HCT116 (cell line): ENCODE data around the gene CRB3. TPM values are rescaled to one million over a fixed set of nuclear protein-coding genes. Genes with fewer than 3 reads are reported as not detected.

ENCODE experiments used
- ATAC-seq: fragments of 200-7000 bp; cut with Tn5 transposase; 2 replicates; pipeline ENCODE4 v1.9.1; 2020; ENCODE audit warnings: mild to moderate bottlenecking, moderate library complexity
- BruUV-seq: library from RNA; stranded (reverse); fragments of 400-500 nt; replicated peaks from 2 replicates; lab custom pipeline; 2021; lab: Mats Ljungman, UMichigan
- CTCF ChIA-PET: fragments of 300-600 bp; sonication (Branson Sonifier 250); formaldehyde crosslinking; loops from one replicate; lab custom pipeline; 2021; ENCODE audit warnings: antibody characterized with exemption; lab: Charles Lee
- POLR2A ChIA-PET: fragments of 300-600, 350-600 bp; sonication (Branson Sonifier 250); formaldehyde crosslinking; loops from one replicate; lab custom pipeline; 2021; ENCODE audit warnings: antibody characterized with exemption; lab: Charles Lee
- RAD21 ChIA-PET, 2 experiments: fragments of 300-600 bp; sonication (Branson Sonifier 250); formaldehyde crosslinking; loops; one replicate each; lab custom pipeline; 2023; ENCODE audit warnings: low total read pairs in 2 of 2; ENCODE audit not compliant: uncharacterized antibody in 2 of 2, unreplicated experiment in 2 of 2, low non-redundant PET in 1 of 2; lab: Charles Lee
- DNase-seq: peaks from one replicate; pipeline ENCODE4 v3.0.0-alpha.2; 2010; ENCODE audit warnings: low read depth, low spot score
- H2AFZ ChIP-seq: fragments of 200-600 bp; shearing (Covaris generic), sonication (generic); 2 replicates; pipeline ENCODE4 v1.6.1; 2017; ENCODE audit warnings: low read depth, mixed run types, mixed read lengths, antibody characterized with exemption, low read length; ENCODE audit not compliant: poor library complexity, severe bottlenecking
- H3K27ac ChIP-seq: 2 replicates; pipeline ENCODE4 v1.5.1; 2012; ENCODE audit warnings: low read depth, low read length
- H3K27me3 ChIP-seq: fragments of 200-600 bp; sonication (generic); 2 replicates; pipeline ENCODE4 v1.6.1; 2016; ENCODE audit warnings: mixed run types, low read length, mixed read lengths; ENCODE audit not compliant: insufficient read depth
- H3K36me3 ChIP-seq, 2 experiments: fragments of 200-500 bp in 1 of 2; fragments of 200-600 bp in 1 of 2; sonication (Bioruptor generic) in 1 of 2; sonication (generic) in 1 of 2; 2 replicates each; pipeline versions ENCODE4 v1.5.1 to v1.6.1; 2014 to 2016; ENCODE audit warnings: low read length in 2 of 2, inconsistent platforms in 1 of 2, mixed read lengths in 1 of 2, mixed run types in 1 of 2; ENCODE audit not compliant: insufficient read depth in 2 of 2, control insufficient read depth in 1 of 2
- H3K4me1 ChIP-seq, 2 experiments: fragments of 200-600 bp in 1 of 2; sonication (generic) in 1 of 2; 2 replicates each; pipeline versions ENCODE4 v1.5.1 to v1.6.1; 2012 to 2017; ENCODE audit warnings: low read length in 2 of 2, inconsistent platforms in 1 of 2, mild to moderate bottlenecking in 1 of 2, mixed read lengths in 1 of 2, mixed run types in 1 of 2, moderate library complexity in 1 of 2; ENCODE audit not compliant: insufficient read depth in 2 of 2, control insufficient read depth in 1 of 2
- H3K4me2 ChIP-seq: fragments of 200-600 bp; sonication (generic); 2 replicates; pipeline ENCODE4 v1.6.1; 2017; ENCODE audit warnings: mixed run types, low read length, mixed read lengths
- H3K4me3 ChIP-seq, 2 experiments: fragments of 200-600 bp in 1 of 2; sonication (generic) in 1 of 2; replicated peaks in 1 of 2; 2 replicates each; pipeline ENCODE4 v1.5.1; 2011 to 2016; ENCODE audit warnings: low read length in 2 of 2, control low read depth in 1 of 2, low read depth in 1 of 2, mild to moderate bottlenecking in 1 of 2, mixed read lengths in 1 of 2, mixed run types in 1 of 2
- H3K79me2 ChIP-seq: fragments of 200-600 bp; sonication (generic); 2 replicates; pipeline ENCODE4 v1.6.1; 2017; ENCODE audit warnings: mild to moderate bottlenecking, mixed run types, low read length, moderate library complexity, mixed read lengths; ENCODE audit not compliant: insufficient read depth
- H3K9ac ChIP-seq: fragments of 200-600 bp; sonication (generic); 2 replicates; pipeline ENCODE4 v1.6.1; 2016; ENCODE audit warnings: low read length, mixed read lengths
- H3K9me2 ChIP-seq: fragments of 200-600 bp; sonication (generic), shearing (Covaris generic); 2 replicates; pipeline ENCODE4 v1.6.1; 2017; ENCODE audit warnings: mixed run types, mild to moderate bottlenecking, moderate library complexity; ENCODE audit not compliant: insufficient read depth
- H3K9me3 ChIP-seq, 2 experiments: fragments of 200-500 bp in 1 of 2; fragments of 200-600 bp in 1 of 2; sonication (Bioruptor generic) in 1 of 2; sonication (generic) in 1 of 2; 2 replicates each; pipeline ENCODE4 v1.6.1; 2014 to 2017; ENCODE audit warnings: low read length in 2 of 2, mixed read lengths in 2 of 2, inconsistent platforms in 1 of 2, low read depth in 1 of 2, mild to moderate bottlenecking in 1 of 2, mixed run types in 1 of 2, moderate library complexity in 1 of 2; ENCODE audit not compliant: control insufficient read depth in 1 of 2, insufficient read depth in 1 of 2
- H4K20me1 ChIP-seq: fragments of 200-600 bp; sonication (generic), shearing (Covaris generic); 2 replicates; pipeline ENCODE4 v1.6.1; 2017; ENCODE audit warnings: mixed run types, mild to moderate bottlenecking, moderate library complexity; ENCODE audit not compliant: insufficient read depth
- CBX3 ChIP-seq: IDR thresholded peaks from 2 replicates; pipeline ENCODE4 v1.6.1; 2012; ENCODE audit warnings: low read depth
- ELF1 ChIP-seq: IDR thresholded peaks from 2 replicates; pipeline ENCODE4 v1.6.1; 2012; ENCODE audit warnings: low read depth, borderline replicate concordance
- EZH2 ChIP-seq: fragments of 200-600 bp; sonication (generic); IDR thresholded peaks from 2 replicates; pipeline ENCODE4 v1.6.1; 2017; ENCODE audit warnings: antibody characterized with exemption, mixed run types
- EZH2phosphoT487 ChIP-seq: fragments of 200-600 bp; IDR thresholded peaks from 2 replicates; pipeline ENCODE4 v1.6.1; 2018; ENCODE audit warnings: antibody characterized with exemption, borderline replicate concordance
- JUND ChIP-seq: IDR thresholded peaks from 2 replicates; pipeline ENCODE4 v1.6.1; 2012
- POLR2AphosphoS5 ChIP-seq: IDR thresholded peaks from 2 replicates; pipeline ENCODE4 v1.6.1; 2011; ENCODE audit warnings: mild to moderate bottlenecking, low read depth, low read length, moderate library complexity
- YY1 ChIP-seq: IDR thresholded peaks from 2 replicates; pipeline ENCODE4 v1.6.1; 2011; ENCODE audit warnings: low read length, low read depth, moderate library complexity, mild to moderate bottlenecking; ENCODE audit not compliant: insufficient replicate concordance; ENCODE audit errors: extremely low read depth
- ZNF274 ChIP-seq: fragments of 200-500 bp; sonication (Bioruptor generic); IDR thresholded peaks from 2 replicates; pipeline ENCODE4 v1.6.1; 2014; ENCODE audit warnings: mild to moderate bottlenecking, low read depth, low read length, inconsistent platforms
- intact Hi-C: fragments of 100-400 bp; cut with micrococcal nuclease; formaldehyde crosslinking; loops from 2 replicates; pipeline ENCODE4 v1.10.0; 2022
- total RNA-seq: library from RNA; stranded (reverse); gene quantifications from one replicate; pipeline ENCODE4 v1.2.1, GENCODE V29; 2021; ENCODE audit not compliant: unreplicated experiment
- TF ChIP-seq, protein P1 (sequence below): IDR thresholded peaks from 2 replicates; pipeline ENCODE4 v1.6.1; 2012; ENCODE audit warnings: low read depth
- TF ChIP-seq, protein P2 (sequence below): IDR thresholded peaks from 2 replicates; pipeline ENCODE4 v1.6.1; 2012
- TF ChIP-seq, protein P3 (sequence below): IDR thresholded peaks from 2 replicates; pipeline ENCODE4 v1.6.1; 2011; ENCODE audit warnings: mild to moderate bottlenecking, low read length, moderate library complexity; ENCODE audit not compliant: insufficient replicate concordance; ENCODE audit errors: extremely low read depth
- TF ChIP-seq, protein P4 (sequence below): IDR thresholded peaks from 2 replicates; pipeline ENCODE4 v1.6.1; 2012

Gene CRB3
- total RNA-seq, 1 experiment from 2014 or later: 40.5 TPM

DNA sequence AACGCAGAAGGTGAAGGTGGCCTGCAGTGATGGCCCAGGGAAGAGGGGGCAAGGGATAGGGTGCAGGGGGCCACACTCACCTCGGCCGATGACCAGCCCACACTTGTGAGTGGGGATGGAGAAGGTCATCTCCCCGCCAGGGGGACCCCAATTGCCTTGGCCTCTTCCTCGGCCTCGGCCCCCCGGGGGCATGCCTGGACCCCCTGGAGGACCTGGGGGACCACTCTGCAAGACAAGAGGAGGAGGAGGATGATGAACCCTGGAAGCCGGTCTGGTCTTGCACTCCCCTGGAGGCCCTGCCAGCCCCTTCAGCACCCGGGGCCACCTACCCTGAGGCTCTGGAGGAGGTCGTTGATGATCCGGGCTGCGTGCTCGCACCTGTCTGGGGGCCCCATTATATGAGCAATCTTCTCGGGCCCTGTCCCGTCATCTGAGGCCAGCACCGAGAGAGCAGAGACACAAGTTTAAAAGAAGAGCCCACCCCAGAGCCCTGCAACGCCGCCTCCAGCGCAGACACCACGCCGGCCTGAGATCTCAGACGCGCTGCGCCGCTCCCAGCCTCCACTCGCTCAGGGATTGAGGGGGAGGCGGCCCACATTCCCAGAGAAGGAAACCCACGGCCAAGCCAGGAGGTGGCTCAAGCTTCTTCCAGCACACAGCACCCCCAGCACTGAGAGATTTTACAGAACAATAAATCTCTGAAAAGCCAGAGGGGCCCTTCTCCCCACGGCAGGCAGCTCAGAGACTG is 47.2 kb upstream of the CRB3 start:
- Histone ChIP-seq H3K4me2 (no peak overlapping the region), H3K4me1 (no peaks in the 10 kb centered on the region), H2AFZ (no peak overlapping the region), H3K4me3 (no peak overlapping the region), H3K9me2 (no peaks in the 10 kb centered on the region), H3K9me3 (no peaks in the 10 kb centered on the region), H4K20me1 (peaks cover 17% of the 10 kb centered on the region; the same call in 1 of the 2 replicates), H3K9ac (no peak overlapping the region), H3K79me2 (peaks cover 54% of the 10 kb centered on the region), H3K27ac (no peak overlapping the region), H3K27me3 (no peaks in the 10 kb centered on the region), H3K36me3 (peaks cover 67 to 69% of the 10 kb centered on the region in 2 experiments)
- no peak for ATAC-seq
- BruUV-seq: no TSS peak
- RAD21 ChIA-PET: no interaction called here
- no peak for DNase-seq
- POLR2A ChIA-PET: no interaction called here
- intact Hi-C loops: no loop called here
- TF ChIP-seq ZNF274 (no peak), EZH2phosphoT487 (no peak), POLR2AphosphoS5 (no peak), CBX3 (no peak), ELF1 (no peak), YY1 (no peak), JUND (no peak), EZH2 (no peak)
- TF ChIP-seq, protein P1, sequence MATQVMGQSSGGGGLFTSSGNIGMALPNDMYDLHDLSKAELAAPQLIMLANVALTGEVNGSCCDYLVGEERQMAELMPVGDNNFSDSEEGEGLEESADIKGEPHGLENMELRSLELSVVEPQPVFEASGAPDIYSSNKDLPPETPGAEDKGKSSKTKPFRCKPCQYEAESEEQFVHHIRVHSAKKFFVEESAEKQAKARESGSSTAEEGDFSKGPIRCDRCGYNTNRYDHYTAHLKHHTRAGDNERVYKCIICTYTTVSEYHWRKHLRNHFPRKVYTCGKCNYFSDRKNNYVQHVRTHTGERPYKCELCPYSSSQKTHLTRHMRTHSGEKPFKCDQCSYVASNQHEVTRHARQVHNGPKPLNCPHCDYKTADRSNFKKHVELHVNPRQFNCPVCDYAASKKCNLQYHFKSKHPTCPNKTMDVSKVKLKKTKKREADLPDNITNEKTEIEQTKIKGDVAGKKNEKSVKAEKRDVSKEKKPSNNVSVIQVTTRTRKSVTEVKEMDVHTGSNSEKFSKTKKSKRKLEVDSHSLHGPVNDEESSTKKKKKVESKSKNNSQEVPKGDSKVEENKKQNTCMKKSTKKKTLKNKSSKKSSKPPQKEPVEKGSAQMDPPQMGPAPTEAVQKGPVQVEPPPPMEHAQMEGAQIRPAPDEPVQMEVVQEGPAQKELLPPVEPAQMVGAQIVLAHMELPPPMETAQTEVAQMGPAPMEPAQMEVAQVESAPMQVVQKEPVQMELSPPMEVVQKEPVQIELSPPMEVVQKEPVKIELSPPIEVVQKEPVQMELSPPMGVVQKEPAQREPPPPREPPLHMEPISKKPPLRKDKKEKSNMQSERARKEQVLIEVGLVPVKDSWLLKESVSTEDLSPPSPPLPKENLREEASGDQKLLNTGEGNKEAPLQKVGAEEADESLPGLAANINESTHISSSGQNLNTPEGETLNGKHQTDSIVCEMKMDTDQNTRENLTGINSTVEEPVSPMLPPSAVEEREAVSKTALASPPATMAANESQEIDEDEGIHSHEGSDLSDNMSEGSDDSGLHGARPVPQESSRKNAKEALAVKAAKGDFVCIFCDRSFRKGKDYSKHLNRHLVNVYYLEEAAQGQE: no peak
- TF ChIP-seq, protein P2, sequence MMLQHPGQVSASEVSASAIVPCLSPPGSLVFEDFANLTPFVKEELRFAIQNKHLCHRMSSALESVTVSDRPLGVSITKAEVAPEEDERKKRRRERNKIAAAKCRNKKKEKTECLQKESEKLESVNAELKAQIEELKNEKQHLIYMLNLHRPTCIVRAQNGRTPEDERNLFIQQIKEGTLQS: no peak
- TF ChIP-seq, protein P3, sequence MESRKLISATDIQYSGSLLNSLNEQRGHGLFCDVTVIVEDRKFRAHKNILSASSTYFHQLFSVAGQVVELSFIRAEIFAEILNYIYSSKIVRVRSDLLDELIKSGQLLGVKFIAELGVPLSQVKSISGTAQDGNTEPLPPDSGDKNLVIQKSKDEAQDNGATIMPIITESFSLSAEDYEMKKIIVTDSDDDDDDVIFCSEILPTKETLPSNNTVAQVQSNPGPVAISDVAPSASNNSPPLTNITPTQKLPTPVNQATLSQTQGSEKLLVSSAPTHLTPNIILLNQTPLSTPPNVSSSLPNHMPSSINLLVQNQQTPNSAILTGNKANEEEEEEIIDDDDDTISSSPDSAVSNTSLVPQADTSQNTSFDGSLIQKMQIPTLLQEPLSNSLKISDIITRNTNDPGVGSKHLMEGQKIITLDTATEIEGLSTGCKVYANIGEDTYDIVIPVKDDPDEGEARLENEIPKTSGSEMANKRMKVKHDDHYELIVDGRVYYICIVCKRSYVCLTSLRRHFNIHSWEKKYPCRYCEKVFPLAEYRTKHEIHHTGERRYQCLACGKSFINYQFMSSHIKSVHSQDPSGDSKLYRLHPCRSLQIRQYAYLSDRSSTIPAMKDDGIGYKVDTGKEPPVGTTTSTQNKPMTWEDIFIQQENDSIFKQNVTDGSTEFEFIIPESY: no peak
- TF ChIP-seq, protein P4, sequence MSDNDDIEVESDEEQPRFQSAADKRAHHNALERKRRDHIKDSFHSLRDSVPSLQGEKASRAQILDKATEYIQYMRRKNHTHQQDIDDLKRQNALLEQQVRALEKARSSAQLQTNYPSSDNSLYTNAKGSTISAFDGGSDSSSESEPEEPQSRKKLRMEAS: no peak
- CTCF ChIA-PET: interaction anchor here (1.0 kb wide), 1 partner anchor 9 kb away, joined by 3 read pairs; no protein-coding TSS in a partner anchor
